Neural progenitor cell (in vitro differentiated cells): ENCODE measurements around the gene NTN3.

ENCODE experiments used
- EZH2 ChIP-seq: fragments of 200-600 bp; sonication (generic); IDR thresholded peaks from 2 replicates; pipeline ENCODE4 v1.6.1; 2017; ENCODE audit warnings: antibody characterized with exemption, mild to moderate bottlenecking, moderate library complexity
- TF ChIP-seq, protein P1 (sequence below): fragments of 200-600 bp; sonication (generic); IDR thresholded peaks from 2 replicates; pipeline ENCODE4 v1.5.1; 2017; ENCODE audit warnings: antibody characterized with exemption, mild to moderate bottlenecking

DNA sequence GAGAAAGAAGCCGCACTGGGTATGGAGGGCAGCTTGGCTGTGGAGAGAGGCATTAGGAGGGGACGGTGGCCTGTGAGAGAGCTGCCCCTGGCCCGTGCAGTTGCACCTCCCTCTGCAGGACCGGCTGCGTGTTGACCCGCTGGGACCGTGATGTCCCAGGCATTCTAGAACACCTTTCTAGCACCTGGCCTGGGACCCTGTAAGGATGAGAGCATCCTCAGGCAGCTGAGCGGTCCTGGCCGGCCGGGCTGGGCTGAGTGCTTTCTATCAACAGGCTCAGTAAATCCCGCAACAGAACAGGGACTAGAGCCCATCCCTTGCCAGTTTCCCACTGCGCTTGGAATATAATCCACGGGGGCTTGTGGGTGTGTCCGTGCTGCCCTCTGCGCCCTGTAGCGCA is 18.5 kb downstream of the NTN3 start:
- TF ChIP-seq, protein P1, sequence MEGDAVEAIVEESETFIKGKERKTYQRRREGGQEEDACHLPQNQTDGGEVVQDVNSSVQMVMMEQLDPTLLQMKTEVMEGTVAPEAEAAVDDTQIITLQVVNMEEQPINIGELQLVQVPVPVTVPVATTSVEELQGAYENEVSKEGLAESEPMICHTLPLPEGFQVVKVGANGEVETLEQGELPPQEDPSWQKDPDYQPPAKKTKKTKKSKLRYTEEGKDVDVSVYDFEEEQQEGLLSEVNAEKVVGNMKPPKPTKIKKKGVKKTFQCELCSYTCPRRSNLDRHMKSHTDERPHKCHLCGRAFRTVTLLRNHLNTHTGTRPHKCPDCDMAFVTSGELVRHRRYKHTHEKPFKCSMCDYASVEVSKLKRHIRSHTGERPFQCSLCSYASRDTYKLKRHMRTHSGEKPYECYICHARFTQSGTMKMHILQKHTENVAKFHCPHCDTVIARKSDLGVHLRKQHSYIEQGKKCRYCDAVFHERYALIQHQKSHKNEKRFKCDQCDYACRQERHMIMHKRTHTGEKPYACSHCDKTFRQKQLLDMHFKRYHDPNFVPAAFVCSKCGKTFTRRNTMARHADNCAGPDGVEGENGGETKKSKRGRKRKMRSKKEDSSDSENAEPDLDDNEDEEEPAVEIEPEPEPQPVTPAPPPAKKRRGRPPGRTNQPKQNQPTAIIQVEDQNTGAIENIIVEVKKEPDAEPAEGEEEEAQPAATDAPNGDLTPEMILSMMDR: no peak
- no peak for TF ChIP-seq EZH2
